SK-MEL-5 (cell line): Measurements from ENCODE around the gene MORN5. TPM values are rescaled to one million over a fixed set of nuclear protein-coding genes. Genes with fewer than 3 reads are reported as not detected.

Experiments
- DNase-seq: peaks from one replicate; pipeline ENCODE4 v3.0.0-alpha.2; 2016; ENCODE audit warnings: low read depth, low spot score
- in situ Hi-C: cut with HindIII; loops from 2 replicates; pipeline ENCODE4 v1.10.0; 2016; ENCODE audit warnings: low sequenced_read_pairs, high pct_unique_total_duplicates, low pct_unique_long_range_greater_than_20kb
- total RNA-seq: library from RNA; depleted of rRNA; stranded (reverse); fragments of >200 nt; shearing (Covaris generic); gene quantifications from 2 replicates; pipeline ENCODE4 v1.2.3, GENCODE V29; 2014

Gene MORN5
- total RNA-seq, 1 experiment from 2014 or later = 0.32 TPM

DNA sequence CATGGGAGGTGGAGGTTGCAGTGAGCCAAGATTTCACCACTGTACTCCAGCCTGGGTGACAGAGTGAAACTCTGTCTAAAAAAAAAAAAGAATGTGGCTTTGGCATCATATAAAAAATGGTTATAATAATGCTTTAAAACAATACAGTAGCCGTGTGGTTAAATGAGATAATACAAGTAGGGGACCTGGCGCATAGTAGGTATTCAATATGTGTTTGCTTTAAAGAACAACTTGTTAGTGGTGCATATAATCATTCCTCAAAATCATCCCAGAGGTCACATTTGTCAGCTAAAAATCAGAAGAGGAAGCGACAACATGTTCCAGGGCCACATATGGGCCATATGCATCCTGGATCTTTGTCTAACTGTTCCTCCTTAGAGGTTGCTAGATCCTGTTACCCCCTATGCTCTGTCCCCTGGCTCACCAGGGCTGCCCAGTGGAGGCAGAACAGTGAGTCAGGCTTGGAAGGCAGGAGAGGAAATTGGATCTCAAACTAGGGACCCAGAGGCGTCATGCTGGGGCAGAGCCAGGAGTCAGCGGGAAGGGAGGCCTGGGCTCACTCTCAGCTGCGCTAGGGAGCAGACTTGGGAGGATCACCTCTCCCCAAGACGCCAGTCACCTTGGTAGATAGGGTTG, 41.4 kb downstream of the MORN5 start:
- DNase-seq = no peak
- in situ Hi-C loops = no loop called here

- in situ Hi-C loops = no loop called here
- no peak for DNase-seq
Measured at GRCh38 chr9:122201641-122202040, 41.9 kb downstream of the MORN5 start.

- no peak for DNase-seq
- in situ Hi-C loops = no loop called here
Measured at GRCh38 chr9:122202111-122202510, 42.4 kb downstream of the MORN5 start.

- in situ Hi-C loops = no loop called here
- DNase-seq = no peak
Measured at GRCh38 chr9:122204055-122204454, 44.3 kb downstream of the MORN5 start.

- in situ Hi-C loops = no loop called here
Measured at GRCh38 chr9:122204491-122204890, 44.8 kb downstream of the MORN5 start.

GRCh38 chr9:122205176-122205575, 45.5 kb downstream of the MORN5 start:
- DNase-seq = no peak

More at GRCh38 chr9:122204491-122204890, 44.8 kb downstream of the MORN5 start:
- no peak for DNase-seq

DNA sequence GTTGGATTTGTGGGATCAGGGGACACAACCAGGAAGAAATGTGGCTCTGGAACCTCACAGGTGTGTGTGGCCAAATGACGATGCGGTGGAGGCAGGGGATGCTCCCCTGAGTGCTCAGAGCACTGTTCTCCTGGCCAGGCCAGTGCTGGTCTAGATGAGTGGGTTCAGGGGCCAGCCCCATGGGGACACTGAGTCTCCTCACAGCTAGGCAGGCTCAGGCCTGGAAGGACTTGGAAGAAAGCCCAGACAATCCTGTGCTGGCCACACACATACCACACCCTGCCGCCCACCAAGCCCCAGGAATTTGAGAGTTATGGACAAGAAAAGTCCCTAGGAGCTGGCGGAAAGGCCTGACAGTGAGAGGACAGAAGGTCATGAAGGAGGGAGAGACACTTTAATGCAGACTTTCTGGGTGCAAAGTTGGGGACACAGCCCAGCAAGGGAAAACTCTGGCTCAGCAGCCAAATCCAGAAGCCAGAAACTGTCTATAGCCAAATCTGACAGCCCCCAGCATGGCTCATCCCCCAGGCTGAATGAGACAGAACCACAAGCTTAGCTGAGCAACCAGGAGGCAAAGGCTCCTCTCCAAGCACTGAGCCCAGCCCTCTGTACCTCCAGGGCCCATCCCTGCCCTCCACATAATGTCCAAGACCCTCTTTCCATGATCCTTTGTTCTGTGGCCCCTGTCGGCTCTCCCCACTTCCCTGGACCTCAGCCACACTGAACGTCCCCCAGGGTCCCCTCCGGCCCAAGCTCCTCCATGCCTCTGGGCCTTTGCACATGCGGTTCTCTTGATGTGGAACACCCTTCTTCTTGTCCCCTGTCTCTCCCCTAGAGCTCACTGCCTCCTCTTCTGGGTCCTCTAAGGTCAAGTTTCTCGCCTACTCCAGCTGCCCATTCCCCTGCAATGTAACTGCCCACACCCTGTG, 46.7 kb downstream of the MORN5 start:
- DNase-seq = no peak

More at GRCh38 chr9:122205176-122205575, 45.5 kb downstream of the MORN5 start:
- in situ Hi-C loops = no loop called here

GRCh38 chr9:122207096-122207495, 47.4 kb downstream of the MORN5 start:
- in situ Hi-C loops = no loop called here
- no peak for DNase-seq

More for the DNA sequence above, 46.7 kb downstream of the MORN5 start:
- in situ Hi-C loops = no loop called here

DNA sequence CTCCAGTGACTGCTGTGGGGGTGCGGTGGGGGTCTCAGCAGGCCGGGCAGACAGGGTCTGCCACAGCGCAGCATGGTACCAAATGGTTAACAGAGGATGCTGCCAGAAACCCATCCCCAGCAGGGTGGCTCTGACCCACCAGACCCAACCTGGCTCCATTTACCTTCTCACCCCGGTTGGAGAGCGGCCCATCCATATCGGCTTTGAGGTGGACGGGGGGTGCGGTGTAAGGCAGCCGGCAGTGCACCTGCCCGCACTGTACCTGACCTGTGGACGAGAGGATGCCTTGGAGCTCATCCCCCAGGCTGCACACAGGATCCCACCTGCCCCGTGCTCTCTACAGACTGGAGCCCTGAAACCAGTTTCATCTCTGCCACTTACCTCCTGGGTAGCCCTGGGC, 49.7 kb downstream of the MORN5 start:
- in situ Hi-C loops = no loop called here
- DNase-seq = no peak

- in situ Hi-C loops = no loop called here
- DNase-seq = no peak
Measured at GRCh38 chr9:122212473-122213004, 52.8 kb downstream of the MORN5 start.

DNA sequence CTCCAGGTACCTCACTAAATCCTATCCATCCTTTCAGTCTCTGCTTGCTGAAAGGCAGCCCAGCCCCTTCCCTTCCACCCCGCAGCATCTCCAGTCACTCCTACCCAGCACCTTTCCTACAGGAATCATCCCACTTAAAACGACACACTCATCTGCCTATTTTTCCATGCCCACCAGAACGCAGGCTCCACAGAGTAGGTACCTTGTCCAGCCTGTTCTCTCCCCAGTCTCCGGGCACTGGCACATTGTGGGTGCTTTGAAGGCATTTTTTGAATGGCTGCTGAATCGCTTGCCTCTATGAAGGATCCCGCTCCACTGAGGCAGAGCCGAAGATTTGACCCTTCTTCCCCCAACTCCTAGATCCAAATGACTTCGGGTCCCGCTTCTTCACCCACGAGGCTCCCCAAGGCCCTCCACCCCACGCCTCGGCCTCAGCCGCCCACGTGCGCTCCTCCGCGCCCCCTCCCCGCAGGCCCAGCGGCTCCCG, 53.4 kb downstream of the MORN5 start:
- in situ Hi-C loops = no loop called here
- no peak for DNase-seq

GRCh38 chr9:122213589-122214413, 54.1 kb downstream of the MORN5 start:
- in situ Hi-C loops = no loop called here

GRCh38 chr9:122214507-122214906, 54.8 kb downstream of the MORN5 start:
- in situ Hi-C loops = no loop called here

More at GRCh38 chr9:122213589-122214413, 54.1 kb downstream of the MORN5 start:
- peak; percentile 76 for DNase-seq

DNA sequence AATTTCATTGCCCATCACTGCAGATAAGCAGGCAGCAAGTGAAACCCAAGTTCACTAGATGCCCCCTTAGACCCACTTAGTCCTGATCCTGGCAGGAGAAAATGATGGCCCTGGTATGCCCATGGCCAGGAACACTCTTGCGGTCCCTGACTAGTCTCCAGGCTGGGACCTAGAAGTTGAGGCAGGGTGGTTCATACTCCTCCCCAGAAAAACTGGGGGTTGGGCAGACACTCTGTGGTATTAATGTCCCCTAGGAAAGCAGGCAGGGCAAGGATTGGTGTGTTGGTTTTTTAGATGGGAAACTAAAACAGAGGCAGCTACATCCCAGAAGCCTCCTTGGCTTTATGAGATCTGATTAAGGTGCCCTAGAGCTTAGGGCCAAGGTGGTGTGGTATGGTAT, 56.0 kb downstream of the MORN5 start:
- no peak for DNase-seq
- in situ Hi-C loops = no loop called here

More at GRCh38 chr9:122214507-122214906, 54.8 kb downstream of the MORN5 start:
- no peak for DNase-seq

DNA sequence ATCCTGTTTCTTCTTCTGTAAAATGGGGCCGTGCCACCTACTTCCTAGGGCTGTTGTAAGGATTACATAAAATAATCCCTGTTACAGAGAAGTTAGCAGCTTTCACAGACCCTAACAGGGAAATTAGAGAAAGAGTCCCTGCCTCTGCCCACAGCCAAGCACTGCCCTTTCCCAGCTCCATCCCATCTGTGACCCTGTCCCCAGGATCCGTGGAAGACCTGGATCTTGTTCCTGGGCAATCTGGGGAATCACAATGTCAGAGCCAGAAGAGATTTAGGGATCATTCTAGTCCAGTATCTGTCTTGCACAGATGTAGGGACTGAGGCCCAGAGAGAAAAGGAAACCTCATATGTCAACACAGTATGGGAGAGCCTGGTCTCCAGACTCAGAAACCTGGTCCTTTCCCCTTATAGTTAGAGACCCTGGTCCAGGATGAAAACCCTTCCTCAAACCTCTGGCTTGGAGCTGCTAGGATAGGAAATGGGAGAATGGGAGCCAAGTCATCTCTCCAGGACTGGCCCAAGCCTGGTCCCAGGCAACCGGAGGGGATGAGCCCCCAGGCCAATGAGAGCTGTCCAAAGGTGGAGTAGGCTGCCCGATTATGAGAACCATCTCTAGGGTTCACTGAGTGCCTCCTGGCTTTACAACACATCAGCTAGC, 56.6 kb downstream of the MORN5 start:
- in situ Hi-C loops = no loop called here
- DNase-seq = no peak

GRCh38 chr9:122216798-122217418, 57.2 kb downstream of the MORN5 start:
- in situ Hi-C loops = no loop called here
- no peak for DNase-seq

GRCh38 chr9:122217640-122218039, 57.9 kb downstream of the MORN5 start:
- in situ Hi-C loops = no loop called here

More at GRCh38 chr9:122217640-122218039, 57.9 kb downstream of the MORN5 start:
- no peak for DNase-seq
